OCI-LY1 (cell line): ENCODE measurements around the gene ANKS3.

Experiments
- H2AFZ ChIP-seq: fragments of 200-600 bp; sonication (generic), shearing (Covaris generic); 2 replicates; pipeline ENCODE4 v1.6.0; 2014; ENCODE audit warnings: antibody characterized with exemption, mild to moderate bottlenecking, low read length
- H3F3A ChIP-seq: fragments of 200-600 bp; sonication (generic), shearing (Covaris generic); 2 replicates; pipeline ENCODE4 v1.6.0; 2014; ENCODE audit warnings: mild to moderate bottlenecking, antibody characterized with exemption, low read length, moderate library complexity; ENCODE audit not compliant: insufficient read depth
- H3K27ac ChIP-seq: fragments of 200-600 bp; sonication (generic); 2 replicates; pipeline ENCODE4 v1.5.1; 2014; ENCODE audit warnings: low read length, mixed run types, mild to moderate bottlenecking, low read depth; ENCODE audit not compliant: poor library complexity, severe bottlenecking
- H3K27me3 ChIP-seq: fragments of 200-600 bp; sonication (generic); 2 replicates; pipeline ENCODE4 v1.6.0; 2014; ENCODE audit warnings: antibody characterized with exemption, mild to moderate bottlenecking, low read length, moderate library complexity; ENCODE audit not compliant: insufficient read depth
- H3K36me3 ChIP-seq: fragments of 200-600 bp; sonication (generic); 2 replicates; pipeline ENCODE4 v1.6.1; 2014; ENCODE audit warnings: mild to moderate bottlenecking, antibody characterized with exemption, low read length, moderate library complexity, mixed read lengths; ENCODE audit not compliant: insufficient read depth
- H3K4me1 ChIP-seq: fragments of 200-600 bp; sonication (generic); 2 replicates; pipeline ENCODE4 v1.5.1; 2014; ENCODE audit warnings: mild to moderate bottlenecking, low read length, moderate library complexity; ENCODE audit not compliant: insufficient read depth, severe bottlenecking
- H3K4me2 ChIP-seq: fragments of 200-600 bp; sonication (generic), shearing (Covaris generic); 2 replicates; pipeline ENCODE4 v1.6.1; 2014; ENCODE audit warnings: low read length
- H3K4me3 ChIP-seq: fragments of 200-600 bp; sonication (generic); 2 replicates; pipeline ENCODE4 v1.5.1; 2014; ENCODE audit warnings: low read length, low read depth, mild to moderate bottlenecking, mixed read lengths; ENCODE audit not compliant: poor library complexity, severe bottlenecking
- H3K79me2 ChIP-seq: fragments of 200-600 bp; shearing (Covaris generic); 2 replicates; pipeline ENCODE4 v1.6.1; 2016; ENCODE audit warnings: mixed run types, low read length, mixed read lengths; ENCODE audit not compliant: insufficient read depth
- H3K9ac ChIP-seq: fragments of 200-600 bp; sonication (generic), shearing (Covaris generic); 2 replicates; pipeline ENCODE4 v1.6.1; 2014; ENCODE audit warnings: mild to moderate bottlenecking, low read length, mixed read lengths
- H3K9me2 ChIP-seq: fragments of 200-600 bp; sonication (generic), shearing (Covaris generic); 2 replicates; pipeline ENCODE4 v1.6.1; 2014; ENCODE audit warnings: low read depth, mild to moderate bottlenecking, low read length, mixed read lengths
- H3K9me3 ChIP-seq: fragments of 200-600 bp; shearing (Covaris generic); 2 replicates; pipeline ENCODE4 v1.6.1; 2014; ENCODE audit warnings: low read length, mixed read lengths
- H4K20me1 ChIP-seq: fragments of 200-600 bp; sonication (generic), shearing (Covaris generic); 2 replicates; pipeline ENCODE4 v1.6.0; 2016; ENCODE audit warnings: mild to moderate bottlenecking, low read length; ENCODE audit not compliant: insufficient read depth
- EZH2 ChIP-seq: fragments of 200-600 bp; sonication (generic), shearing (Covaris generic); IDR thresholded peaks from 2 replicates; pipeline ENCODE4 v1.8.0; 2017; ENCODE audit warnings: borderline replicate concordance, mixed run types, mild to moderate bottlenecking, antibody characterized with exemption, low read length, moderate library complexity, mixed read lengths
- TF ChIP-seq, protein P1 (sequence below): fragments of 200-600 bp; sonication (generic), shearing (Covaris generic); IDR thresholded peaks from 2 replicates; pipeline ENCODE4 v1.5.1; 2017; ENCODE audit warnings: mild to moderate bottlenecking, antibody characterized with exemption, low read length, moderate library complexity, mixed read lengths

ANKS3 gene

DNA sequence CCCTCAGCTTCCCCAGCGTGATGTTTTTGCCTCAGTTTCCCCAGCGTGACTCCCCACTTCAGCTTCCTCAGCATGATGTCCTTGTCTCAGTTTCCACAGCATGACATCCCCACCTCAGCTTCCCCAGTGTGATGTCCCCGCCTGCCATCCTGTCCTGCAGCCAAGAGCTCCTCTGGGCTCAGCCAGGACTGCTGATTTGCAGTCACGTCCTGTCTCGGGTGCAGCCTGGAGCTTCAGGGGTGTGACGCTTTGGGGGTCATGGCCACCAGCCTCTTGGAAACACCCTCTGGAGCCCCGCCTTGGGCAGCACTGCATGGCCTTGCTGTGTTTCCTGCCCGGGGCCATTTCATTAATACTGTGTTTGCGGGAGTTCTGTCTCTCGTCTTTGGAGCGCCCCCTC lies 57.2 kb downstream of the ANKS3 start:
- no peak overlapping the region for H3K27ac ChIP-seq
- H2AFZ ChIP-seq = no peak overlapping the region
- H3F3A ChIP-seq = no peaks in the 10 kb centered on the region
- H3K36me3 ChIP-seq = no peaks in the 10 kb centered on the region; the same call in 1 of the 2 replicates
- no peak overlapping the region for H3K9ac ChIP-seq
- H3K9me2 ChIP-seq = no peaks in the 10 kb centered on the region
- no peaks in the 10 kb centered on the region for H3K27me3 ChIP-seq
- H3K4me3 ChIP-seq = no peak overlapping the region
- no peaks in the 10 kb centered on the region for H3K9me3 ChIP-seq
- H3K4me1 ChIP-seq = no peaks in the 10 kb centered on the region
- H3K4me2 ChIP-seq = no peak overlapping the region
- H4K20me1 ChIP-seq = no peaks in the 10 kb centered on the region
- TF ChIP-seq, protein P1, sequence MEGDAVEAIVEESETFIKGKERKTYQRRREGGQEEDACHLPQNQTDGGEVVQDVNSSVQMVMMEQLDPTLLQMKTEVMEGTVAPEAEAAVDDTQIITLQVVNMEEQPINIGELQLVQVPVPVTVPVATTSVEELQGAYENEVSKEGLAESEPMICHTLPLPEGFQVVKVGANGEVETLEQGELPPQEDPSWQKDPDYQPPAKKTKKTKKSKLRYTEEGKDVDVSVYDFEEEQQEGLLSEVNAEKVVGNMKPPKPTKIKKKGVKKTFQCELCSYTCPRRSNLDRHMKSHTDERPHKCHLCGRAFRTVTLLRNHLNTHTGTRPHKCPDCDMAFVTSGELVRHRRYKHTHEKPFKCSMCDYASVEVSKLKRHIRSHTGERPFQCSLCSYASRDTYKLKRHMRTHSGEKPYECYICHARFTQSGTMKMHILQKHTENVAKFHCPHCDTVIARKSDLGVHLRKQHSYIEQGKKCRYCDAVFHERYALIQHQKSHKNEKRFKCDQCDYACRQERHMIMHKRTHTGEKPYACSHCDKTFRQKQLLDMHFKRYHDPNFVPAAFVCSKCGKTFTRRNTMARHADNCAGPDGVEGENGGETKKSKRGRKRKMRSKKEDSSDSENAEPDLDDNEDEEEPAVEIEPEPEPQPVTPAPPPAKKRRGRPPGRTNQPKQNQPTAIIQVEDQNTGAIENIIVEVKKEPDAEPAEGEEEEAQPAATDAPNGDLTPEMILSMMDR = no peak
- no peak for TF ChIP-seq EZH2
- H3K79me2 ChIP-seq = no peaks in the 10 kb centered on the region

DNA sequence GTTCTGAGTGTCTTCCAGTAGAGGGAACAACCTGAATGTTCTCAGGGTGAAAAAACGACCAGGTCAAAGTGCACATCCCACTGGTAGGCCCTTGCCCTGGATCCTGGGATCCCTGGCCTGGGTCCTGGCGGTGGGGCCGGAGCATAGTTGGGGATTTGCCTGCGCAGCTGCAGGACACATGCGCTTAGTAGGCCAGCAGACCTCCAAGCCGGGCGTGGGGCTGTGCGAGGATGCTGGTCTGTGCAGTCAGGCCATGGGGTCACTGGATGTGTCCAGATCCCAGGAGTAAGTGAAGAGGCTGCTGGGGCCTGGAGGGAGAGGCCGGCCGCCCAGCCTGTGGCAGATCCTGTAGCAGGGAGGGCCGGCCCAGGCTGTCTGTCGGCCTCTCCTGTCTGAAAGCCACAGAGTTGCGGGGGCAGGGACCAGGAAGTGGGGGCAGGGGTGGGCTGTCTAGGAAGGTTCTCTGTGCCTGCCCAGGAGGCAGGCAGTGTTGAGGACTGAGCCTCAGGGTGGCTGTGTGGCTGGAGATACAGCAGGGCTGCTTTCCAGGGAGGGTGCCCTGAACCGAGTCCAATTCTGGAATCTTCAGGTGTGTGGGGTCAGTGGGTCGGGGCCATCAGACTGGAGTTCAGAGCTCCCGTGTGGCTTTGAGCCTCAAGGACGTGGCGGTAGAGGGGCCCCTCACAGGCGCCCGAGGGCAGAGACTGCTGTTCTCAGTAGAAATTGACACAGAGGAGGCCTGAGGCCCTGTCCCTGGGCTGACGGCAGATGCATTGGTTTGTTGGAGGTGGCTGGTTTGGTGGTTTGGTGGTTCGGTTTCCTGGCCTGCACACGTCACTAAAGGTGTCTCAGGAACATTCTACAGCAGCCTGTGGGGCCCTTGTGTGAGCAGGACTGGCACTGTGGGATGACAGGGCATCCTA lies 57.9 kb downstream of the ANKS3 start:
- no peak overlapping the region for H3K4me3 ChIP-seq
- no peak overlapping the region for H2AFZ ChIP-seq
- no peaks in the 10 kb centered on the region for H3K9me2 ChIP-seq
- TF ChIP-seq, protein P1 = no peak
- no peak for TF ChIP-seq EZH2
- no peaks in the 10 kb centered on the region for H4K20me1 ChIP-seq
- no peak overlapping the region for H3K9ac ChIP-seq
- H3K9me3 ChIP-seq = no peaks in the 10 kb centered on the region
- H3K4me1 ChIP-seq = no peaks in the 10 kb centered on the region
- H3K27ac ChIP-seq = no peak overlapping the region
- H3K27me3 ChIP-seq = no peaks in the 10 kb centered on the region
- H3K79me2 ChIP-seq = no peaks in the 10 kb centered on the region
- 0 out of 2 replicates have a peak, but pooled peaks cover 4% of the 10 kb centered on the region for H3K36me3 ChIP-seq
- H3K4me2 ChIP-seq = no peak overlapping the region
- no peaks in the 10 kb centered on the region for H3F3A ChIP-seq

DNA sequence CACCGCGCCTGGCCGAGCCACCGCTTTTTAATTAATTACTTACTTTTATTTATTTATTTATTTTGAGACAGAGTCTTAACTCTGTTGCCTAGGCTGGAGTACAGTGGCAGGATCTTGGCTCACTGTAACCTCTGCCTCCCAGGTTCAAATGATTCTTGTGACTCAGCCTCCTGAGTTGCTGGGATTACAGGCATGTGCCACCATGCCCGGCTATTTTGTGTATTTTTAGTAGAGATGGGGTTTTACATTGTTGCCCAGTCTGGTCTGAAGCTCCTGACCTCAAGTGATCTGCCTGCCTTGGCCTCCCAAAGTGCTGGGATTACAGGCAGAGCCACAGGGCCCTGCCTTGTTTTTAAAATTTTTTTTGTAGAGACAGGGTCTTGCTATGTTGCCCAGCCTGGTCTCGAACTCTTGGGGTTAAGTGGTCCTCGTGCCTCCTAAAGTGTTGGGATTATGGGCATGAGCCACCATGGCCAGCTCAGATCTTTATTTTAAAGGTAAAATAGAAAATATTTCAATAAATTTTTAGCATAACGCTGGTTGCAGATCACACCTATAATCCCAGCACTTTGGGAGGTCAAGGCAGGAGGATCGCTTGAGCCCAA lies 59.0 kb downstream of the ANKS3 start:
- Histone ChIP-seq H3K9ac (no peak overlapping the region), H3K27ac (no peak overlapping the region), H3K36me3 (0 out of 2 replicates have a peak, but pooled peaks cover 4% of the 10 kb centered on the region)

More for the DNA sequence above, 59.0 kb downstream of the ANKS3 start:
- no peaks in the 10 kb centered on the region for H4K20me1 ChIP-seq
- H2AFZ ChIP-seq = no peak overlapping the region
- no peaks in the 10 kb centered on the region for H3K79me2 ChIP-seq
- no peaks in the 10 kb centered on the region for H3K27me3 ChIP-seq
- no peaks in the 10 kb centered on the region for H3F3A ChIP-seq
- no peak overlapping the region for H3K4me2 ChIP-seq
- no peak overlapping the region for H3K4me3 ChIP-seq
- H3K4me1 ChIP-seq = no peaks in the 10 kb centered on the region
- no peaks in the 10 kb centered on the region for H3K9me3 ChIP-seq
- H3K9me2 ChIP-seq = no peaks in the 10 kb centered on the region
- TF ChIP-seq, protein P1 = no peak
- no peak for TF ChIP-seq EZH2
